Stimulated activated CD8-positive, alpha-beta memory T cell treated with anti-CD3 and anti-CD28 coated beads, Interleukin-12 subunit alpha, Interleukin-12 subunit beta, amount 100 ng/mL, for 4 hours (primary cell): Measurements from ENCODE around the gene CD63.

Experiments
- DNase-seq: peaks from one replicate; pipeline ENCODE4 v3.0.0-alpha.2; 2020; ENCODE audit warnings: low read depth

CD63 gene

GRCh38 chr12:55739025-55739378 lies 10.2 kb upstream of the CD63 start:
- DNase-seq: no peak

- DNase-seq: peak; percentile 41
Measured at GRCh38 chr12:55738123-55739024, 9.6 kb upstream of the CD63 start.

DNA sequence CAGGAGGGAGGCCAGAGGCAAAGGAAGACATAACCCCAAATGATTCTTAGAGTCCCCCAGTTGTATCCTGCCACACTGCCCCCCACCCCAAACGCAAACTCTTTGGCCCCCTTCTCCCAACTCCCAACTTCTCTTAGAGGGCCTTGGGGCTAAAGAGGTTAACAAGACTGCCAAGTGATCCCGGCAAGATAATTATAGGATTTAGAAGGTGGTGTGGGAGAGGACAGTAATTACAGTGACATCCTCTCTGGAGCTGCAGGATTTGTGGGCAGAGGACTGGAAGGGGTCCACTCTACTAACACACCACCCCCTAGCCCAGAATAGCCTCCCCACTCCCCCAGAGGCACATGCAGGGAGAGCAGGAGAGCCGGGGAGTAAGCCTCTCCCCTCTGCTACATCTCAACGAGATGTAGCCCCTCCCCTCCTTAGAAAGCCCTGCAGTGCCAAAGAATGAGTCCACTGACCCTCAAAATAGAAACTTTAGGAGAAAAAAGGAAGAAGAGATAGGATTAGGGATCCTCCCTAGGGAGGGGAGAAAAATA lies 8.8 kb upstream of the CD63 start:
- DNase-seq: no peak

DNA sequence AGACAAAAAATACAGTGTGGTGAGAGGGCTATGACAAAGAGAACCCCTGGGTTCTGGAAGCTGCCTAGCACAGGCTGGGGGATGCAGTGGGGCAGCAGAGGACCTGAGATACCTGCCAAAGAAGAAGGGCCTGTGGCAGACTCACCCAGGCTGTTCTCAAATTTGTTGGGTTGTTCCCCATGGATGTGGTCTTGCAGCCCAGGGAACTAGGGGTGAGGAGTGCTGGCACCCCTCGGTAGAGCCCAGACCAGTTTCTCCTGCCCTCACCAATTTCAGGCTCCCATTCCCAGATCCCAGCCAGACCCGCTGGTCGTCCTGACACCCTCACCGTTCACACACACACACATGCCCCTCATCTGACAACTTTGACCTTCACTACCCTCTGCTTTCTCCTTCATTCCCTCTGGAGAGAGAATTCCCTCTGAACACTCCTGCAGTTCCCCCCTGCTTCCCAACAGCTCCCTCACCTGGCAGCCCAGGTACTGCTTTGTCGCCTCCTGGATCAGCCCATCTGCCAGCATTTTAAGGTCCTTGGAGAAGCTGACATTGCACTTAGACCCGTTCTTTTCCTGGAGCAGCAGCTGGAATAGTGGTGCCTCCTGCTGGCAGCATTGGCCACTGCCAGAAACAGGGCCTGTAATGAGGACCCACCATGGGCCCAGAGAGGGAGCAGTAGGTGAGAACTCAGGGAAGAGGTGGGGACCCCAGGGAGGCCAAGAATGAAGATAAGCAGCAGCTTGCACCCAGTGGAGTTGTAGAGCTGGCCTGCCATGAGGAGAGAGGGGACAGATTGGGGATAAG lies 8.2 kb upstream of the CD63 start:
- DNase-seq: no peak

DNA sequence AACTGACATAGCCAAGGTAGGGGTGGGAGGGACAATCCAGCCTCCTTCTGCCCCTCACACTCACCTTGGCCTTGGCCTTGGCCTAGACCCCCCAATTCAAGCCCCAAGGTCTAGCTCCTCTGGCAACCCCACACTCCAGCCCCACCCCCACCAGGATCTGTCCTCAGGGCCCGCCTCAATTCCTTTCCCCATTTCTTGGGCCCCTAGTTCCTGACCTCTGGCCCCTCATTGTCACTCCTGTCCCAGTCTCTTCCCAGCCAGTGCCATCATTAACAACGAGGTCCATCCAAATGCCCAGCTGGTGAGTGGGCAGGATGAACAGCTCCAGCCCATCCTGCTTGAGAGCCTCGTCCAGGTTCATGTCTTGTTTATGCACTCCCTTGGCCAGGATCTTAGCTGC lies 7.3 kb upstream of the CD63 start:
- DNase-seq: no peak

- no peak for DNase-seq
Measured at GRCh38 chr12:55734595-55734994, 5.8 kb upstream of the CD63 start.

GRCh38 chr12:55733858-55734257 lies 5.0 kb upstream of the CD63 start:
- no peak for DNase-seq

DNA sequence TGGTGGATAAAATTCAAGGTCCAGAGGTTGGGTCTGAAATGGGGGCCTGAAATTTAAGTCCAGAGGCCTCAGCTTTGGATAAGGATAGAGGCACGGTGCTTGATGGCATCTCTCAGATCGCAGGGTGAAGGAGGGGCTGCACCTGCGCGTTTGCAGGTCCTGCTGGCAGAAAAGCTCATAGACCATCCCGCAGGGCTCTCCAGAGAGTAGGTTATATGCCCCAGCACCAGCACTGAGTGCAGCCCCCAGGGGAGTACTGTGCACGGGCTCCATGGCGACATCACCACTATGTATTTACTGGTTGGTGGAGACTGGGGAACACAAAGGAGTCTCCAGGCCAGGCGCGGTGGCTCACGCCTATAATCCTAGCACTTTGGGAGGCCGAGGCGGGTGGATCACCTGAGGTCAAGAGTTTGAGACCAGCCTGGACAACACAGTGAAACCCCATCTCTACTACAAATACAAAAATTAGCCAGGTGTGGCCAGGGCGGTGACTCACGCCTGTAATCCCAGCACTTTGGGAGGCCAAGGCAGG lies 4.3 kb upstream of the CD63 start:
- DNase-seq: no peak

- DNase-seq: no peak
Measured at GRCh38 chr12:55732288-55732687, 3.5 kb upstream of the CD63 start.

DNA sequence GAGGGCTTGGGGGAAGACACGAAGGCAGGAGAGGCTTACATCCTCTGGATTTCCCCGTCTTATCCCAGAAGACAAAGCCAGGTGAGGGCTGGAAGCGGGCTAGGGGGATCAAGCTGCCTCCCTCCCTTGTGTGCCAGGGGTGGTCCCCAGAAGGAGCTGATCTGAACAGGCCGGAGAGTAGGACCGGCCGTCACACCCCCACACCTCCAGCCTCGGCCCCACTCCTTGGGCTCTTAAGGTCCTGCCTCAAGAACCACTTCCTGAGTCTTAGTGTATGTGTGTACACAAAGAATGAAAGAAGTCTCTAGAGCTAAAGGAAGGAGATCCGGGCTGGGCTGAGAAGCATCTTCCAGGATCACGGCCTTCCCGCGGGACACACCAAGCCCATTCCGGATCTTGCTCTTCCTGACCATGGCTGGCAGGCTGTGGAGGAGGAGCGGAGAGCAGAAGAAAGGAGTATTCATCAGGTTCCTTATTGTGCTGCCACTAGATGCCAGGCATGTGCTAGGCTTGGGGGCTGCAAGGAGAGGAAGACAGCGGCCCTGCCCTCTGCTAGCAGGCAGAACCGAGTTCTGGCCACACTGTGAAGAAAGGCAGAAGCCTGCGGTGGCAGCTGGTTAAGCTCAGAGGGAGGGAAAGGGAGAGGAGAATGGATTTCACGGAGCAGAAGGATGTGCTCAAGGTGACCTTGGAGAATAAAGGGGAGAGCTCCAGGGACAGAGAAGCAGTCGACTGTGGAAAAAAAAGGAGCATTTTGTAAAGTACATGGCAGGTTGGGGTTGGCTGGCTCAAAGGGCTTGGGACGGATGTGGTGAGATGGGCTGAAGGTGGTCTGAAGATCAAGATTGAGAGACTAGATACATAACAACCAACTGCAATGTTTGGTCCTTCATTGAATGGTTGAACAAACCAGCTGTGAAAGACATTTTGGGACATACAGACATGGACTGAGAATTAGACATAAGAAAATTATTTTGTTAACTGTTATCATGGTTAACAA lies 1.3 kb upstream of the CD63 start:
- no peak for DNase-seq

GRCh38 chr12:55728186-55728938 lies 447 bp downstream of the CD63 start:
- no peak for DNase-seq

- no peak for DNase-seq
Measured at GRCh38 chr12:55727643-55728185, 1.1 kb downstream of the CD63 start.

GRCh38 chr12:55726971-55727370 lies 1.8 kb downstream of the CD63 start:
- DNase-seq: no peak

DNA sequence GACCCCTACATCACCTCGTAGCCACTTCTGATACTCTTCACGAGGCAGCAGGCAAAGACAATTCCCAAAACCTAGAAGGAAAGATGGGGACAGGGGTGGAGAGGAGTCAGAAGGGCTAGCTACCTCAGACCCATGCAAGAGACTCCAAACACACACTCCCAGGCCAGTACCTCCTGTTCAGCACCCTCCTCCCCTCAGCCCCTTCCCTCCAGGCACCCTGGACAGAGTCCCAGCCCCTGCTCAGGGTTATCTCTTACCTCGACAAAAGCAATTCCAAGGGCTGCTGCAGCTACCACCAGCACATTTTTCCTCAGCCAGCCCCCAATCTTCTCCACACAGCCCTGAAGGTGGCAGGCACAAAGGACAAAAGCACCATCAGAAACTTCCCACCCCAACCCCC lies 3.3 kb downstream of the CD63 start:
- DNase-seq: no peak

DNA sequence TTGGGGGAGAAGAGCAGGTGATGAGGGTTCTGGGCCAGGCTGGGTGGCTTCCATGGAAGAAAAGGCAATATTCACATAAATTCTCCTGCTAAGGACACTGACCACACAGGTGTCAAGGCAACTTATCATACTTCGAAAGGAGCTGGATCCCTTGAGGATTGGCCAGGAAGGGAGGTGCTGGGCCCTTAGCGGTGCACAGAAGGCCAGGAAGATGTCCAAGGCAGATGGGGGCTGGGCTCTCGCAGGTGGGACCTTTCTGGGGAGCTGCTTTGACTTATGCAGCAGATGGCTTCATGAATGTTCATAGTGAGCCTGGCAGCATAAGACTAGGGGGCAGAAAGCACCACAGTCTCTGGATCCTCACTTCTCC lies 3.9 kb downstream of the CD63 start:
- DNase-seq: no peak

GRCh38 chr12:55724226-55724939 lies 4.4 kb downstream of the CD63 start:
- DNase-seq: peak; percentile 27

DNA sequence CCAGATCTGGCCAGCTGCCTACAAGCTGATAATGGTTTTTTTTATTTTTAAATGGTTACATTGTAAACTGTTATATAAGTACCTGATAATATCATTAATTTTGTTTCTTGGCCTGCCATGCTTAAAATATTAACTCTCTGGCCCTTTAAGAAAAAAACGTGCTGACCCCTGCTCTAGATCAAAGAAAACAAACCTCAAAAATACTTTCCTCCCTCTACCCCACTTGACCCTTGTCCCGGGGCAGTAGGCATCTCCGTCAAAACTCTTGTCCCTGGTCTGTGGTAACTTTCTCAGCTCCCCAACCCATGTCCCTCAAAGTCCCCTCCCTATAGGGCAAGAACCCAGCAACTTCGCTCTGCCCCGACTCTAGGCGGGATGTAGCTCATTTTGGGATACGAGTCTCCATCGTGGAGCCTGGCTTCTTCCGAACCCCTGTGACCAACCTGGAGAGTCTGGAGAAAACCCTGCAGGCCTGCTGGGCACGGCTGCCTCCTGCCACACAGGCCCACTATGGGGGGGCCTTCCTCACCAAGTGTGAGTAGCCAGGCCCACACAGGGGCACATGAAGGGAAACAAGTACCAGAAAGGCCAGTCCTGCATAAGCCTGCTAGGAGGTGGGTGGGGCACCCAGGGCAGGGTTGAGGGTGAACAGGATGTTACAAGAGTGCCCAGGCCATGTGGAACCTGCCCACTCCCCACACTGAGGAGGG lies 5.1 kb downstream of the CD63 start:
- no peak for DNase-seq

- no peak for DNase-seq
Measured at GRCh38 chr12:55722948-55723347, 5.9 kb downstream of the CD63 start.

DNA sequence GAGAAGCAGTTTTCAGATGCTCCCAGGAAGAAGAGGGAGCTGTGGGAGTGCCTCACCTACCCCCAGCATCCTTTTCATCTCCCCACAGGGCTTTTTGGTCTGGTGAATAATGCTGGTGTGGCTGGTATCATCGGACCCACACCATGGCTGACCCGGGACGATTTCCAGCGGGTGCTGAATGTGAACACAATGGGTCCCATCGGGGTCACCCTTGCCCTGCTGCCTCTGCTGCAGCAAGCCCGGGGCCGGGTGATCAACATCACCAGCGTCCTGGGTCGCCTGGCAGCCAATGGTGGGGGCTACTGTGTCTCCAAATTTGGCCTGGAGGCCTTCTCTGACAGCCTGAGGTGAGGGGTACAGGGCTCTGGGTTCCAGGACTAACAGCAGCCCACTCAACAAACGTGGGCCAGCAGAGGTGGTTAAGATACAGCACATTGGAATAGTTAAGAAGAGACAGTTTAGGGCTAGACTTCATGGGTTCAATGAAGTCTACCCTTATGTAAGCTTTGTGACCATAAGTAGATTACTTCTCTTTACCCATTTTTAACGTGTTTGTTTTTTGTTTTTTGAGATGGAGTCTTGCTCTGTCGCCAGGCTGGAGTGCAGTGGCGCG lies 7.1 kb downstream of the CD63 start:
- no peak for DNase-seq
